GM18498 (cell line): ENCODE data around the gene IMPACT.

Experiments
- ATAC-seq: cut with Tn5 transposase; IDR thresholded peaks from one replicate; pipeline ENCODE4 v1.9.1; 2021; ENCODE audit warnings: mild to moderate bottlenecking, moderate library complexity; ENCODE audit not compliant: unreplicated experiment

Gene IMPACT

GRCh38 chr18:24420551-24420950 lies 5.9 kb upstream of the IMPACT start:
- ATAC-seq, result no peak

- no peak for ATAC-seq
Observed at GRCh38 chr18:24421831-24422230, 4.6 kb upstream of the IMPACT start.

- no peak for ATAC-seq
Observed at GRCh38 chr18:24426073-24426397, 435 bp upstream of the IMPACT start.

GRCh38 chr18:24427484-24427883 lies 1.0 kb downstream of the IMPACT start:
- ATAC-seq, result no peak

- ATAC-seq, result no peak
Observed at GRCh38 chr18:24428709-24429108, 2.2 kb downstream of the IMPACT start.

- ATAC-seq, result no peak
Observed at GRCh38 chr18:24429188-24429587, 2.7 kb downstream of the IMPACT start.

- no peak for ATAC-seq
Observed at GRCh38 chr18:24432618-24433017, 6.1 kb downstream of the IMPACT start.

GRCh38 chr18:24436939-24437338 lies 10.5 kb downstream of the IMPACT start:
- ATAC-seq, result no peak

- peak; percentile 89 for ATAC-seq
Observed at GRCh38 chr18:24443870-24444269, 17.4 kb downstream of the IMPACT start.

- peak; percentile 56 for ATAC-seq
Observed at GRCh38 chr18:24446453-24446852, 20.0 kb downstream of the IMPACT start.

- no peak for ATAC-seq
Observed at GRCh38 chr18:24446953-24447538, 20.6 kb downstream of the IMPACT start.

- no peak for ATAC-seq
Observed at GRCh38 chr18:24447961-24448360, 21.5 kb downstream of the IMPACT start.

GRCh38 chr18:24456549-24456948 lies 30.1 kb downstream of the IMPACT start:
- ATAC-seq, result peak; percentile 90

GRCh38 chr18:24459772-24460171 lies 33.3 kb downstream of the IMPACT start:
- ATAC-seq, result no peak

GRCh38 chr18:24460388-24460787 lies 33.9 kb downstream of the IMPACT start, which contains the start of gene HRH4:
TSS of gene HRH4 (plus strand) at chr18:24460637. CDS start at chr18:24460729, 92 bp downstream.
- ATAC-seq, result no peak

- no peak for ATAC-seq
Observed at GRCh38 chr18:24461996-24462395, 35.5 kb downstream of the IMPACT start.

GRCh38 chr18:24462838-24463775 lies 36.6 kb downstream of the IMPACT start:
- no peak for ATAC-seq

GRCh38 chr18:24465486-24465885 lies 39.0 kb downstream of the IMPACT start:
- ATAC-seq, result no peak

GRCh38 chr18:24466771-24467170 lies 40.3 kb downstream of the IMPACT start:
- no peak for ATAC-seq

GRCh38 chr18:24470022-24470618 lies 43.6 kb downstream of the IMPACT start:
- no peak for ATAC-seq

- ATAC-seq, result no peak
Observed at GRCh38 chr18:24470805-24471204, 44.3 kb downstream of the IMPACT start.

- ATAC-seq, result no peak
Observed at GRCh38 chr18:24472591-24472990, 46.1 kb downstream of the IMPACT start.
